Upper lobe of right lung (tissue), 1 donor: ENCODE results near the gene HMCN1. TPM values are rescaled to one million over a fixed set of nuclear protein-coding genes. Genes with fewer than 3 reads are reported as not detected.
A peak's percentile ranks its signal among the peaks of the same experiment; 100 is the strongest.

ENCODE experiments used
- ATAC-seq: fragments of 200-7000 bp; cut with Tn5 transposase; one replicate; pipeline ENCODE4 v1.9.1; 2020; ENCODE audit warnings: mild to moderate bottlenecking, moderate library complexity
- DNase-seq: peaks from one replicate; pipeline ENCODE4 v3.0.0-alpha.2; 2020
- H3K27ac ChIP-seq: fragments of 200-600 bp; one replicate; pipeline ENCODE4 v1.8.0; 2022
- H3K27me3 ChIP-seq: fragments of 200-600 bp; one replicate; pipeline ENCODE4 v1.8.0; 2022; ENCODE audit warnings: mild to moderate bottlenecking
- H3K36me3 ChIP-seq: fragments of 200-600 bp; one replicate; pipeline ENCODE4 v1.8.0; 2022
- H3K4me1 ChIP-seq: fragments of 200-600 bp; one replicate; pipeline ENCODE4 v1.8.0; 2022
- H3K4me3 ChIP-seq: fragments of 200-600 bp; one replicate; pipeline ENCODE4 v1.8.0; 2022; ENCODE audit warnings: mild to moderate bottlenecking
- H3K9me3 ChIP-seq: fragments of 200-600 bp; one replicate; pipeline ENCODE4 v1.8.0; 2022
- intact Hi-C: fragments of 100-400 bp; cut with DNase I; formaldehyde crosslinking; loops from one replicate; pipeline ENCODE4 v1.11.0; 2022
- total RNA-seq: library from RNA; stranded (reverse); fragmentation: NEBNext Ultra II Directional; extraction: Animal tissue kit (Norgen Biotek cat#: 25700); gene quantifications from one replicate; pipeline ENCODE4 v1.2.1, GENCODE V29; 2021
- TF ChIP-seq, protein P1 (sequence below): fragments of 200-600 bp; IDR thresholded peaks from one replicate; pipeline ENCODE4 v1.8.0; 2022; ENCODE audit warnings: antibody characterized with exemption
- donor health status: DM: no; HTN: yes; CAD: no; lungs with severe emphysema.

Gene HMCN1
- total RNA-seq, 1 donor from 2014 or later: 45.4 TPM

GRCh38 chr1:186142916-186143315 is 408.7 kb downstream of the HMCN1 start:
- Histone ChIP-seq H3K4me3 (no peak overlapping the region), H3K9me3 (no peaks in the 10 kb centered on the region), H3K27ac (no peak overlapping the region), H3K36me3 (peaks cover 8% of the 10 kb centered on the region), H3K4me1 (no peaks in the 10 kb centered on the region), H3K27me3 (no peaks in the 10 kb centered on the region)
- TF ChIP-seq, protein P1, sequence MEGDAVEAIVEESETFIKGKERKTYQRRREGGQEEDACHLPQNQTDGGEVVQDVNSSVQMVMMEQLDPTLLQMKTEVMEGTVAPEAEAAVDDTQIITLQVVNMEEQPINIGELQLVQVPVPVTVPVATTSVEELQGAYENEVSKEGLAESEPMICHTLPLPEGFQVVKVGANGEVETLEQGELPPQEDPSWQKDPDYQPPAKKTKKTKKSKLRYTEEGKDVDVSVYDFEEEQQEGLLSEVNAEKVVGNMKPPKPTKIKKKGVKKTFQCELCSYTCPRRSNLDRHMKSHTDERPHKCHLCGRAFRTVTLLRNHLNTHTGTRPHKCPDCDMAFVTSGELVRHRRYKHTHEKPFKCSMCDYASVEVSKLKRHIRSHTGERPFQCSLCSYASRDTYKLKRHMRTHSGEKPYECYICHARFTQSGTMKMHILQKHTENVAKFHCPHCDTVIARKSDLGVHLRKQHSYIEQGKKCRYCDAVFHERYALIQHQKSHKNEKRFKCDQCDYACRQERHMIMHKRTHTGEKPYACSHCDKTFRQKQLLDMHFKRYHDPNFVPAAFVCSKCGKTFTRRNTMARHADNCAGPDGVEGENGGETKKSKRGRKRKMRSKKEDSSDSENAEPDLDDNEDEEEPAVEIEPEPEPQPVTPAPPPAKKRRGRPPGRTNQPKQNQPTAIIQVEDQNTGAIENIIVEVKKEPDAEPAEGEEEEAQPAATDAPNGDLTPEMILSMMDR: no peak
- DNase-seq (no peak), ATAC-seq (no peak)
- intact Hi-C loops: no loop called here

- Histone ChIP-seq H3K36me3 (peaks cover 5% of the 10 kb centered on the region), H3K4me1 (no peaks in the 10 kb centered on the region), H3K4me3 (no peak overlapping the region), H3K27me3 (no peaks in the 10 kb centered on the region), H3K27ac (no peak overlapping the region), H3K9me3 (no peaks in the 10 kb centered on the region)
- no peak for DNase-seq
- ATAC-seq: no peak
- intact Hi-C loops: no loop called here
- TF ChIP-seq, protein P1: no peak
These were observed 409.3 kb downstream of the HMCN1 start for GRCh38 chr1:186143481-186143880.

DNA sequence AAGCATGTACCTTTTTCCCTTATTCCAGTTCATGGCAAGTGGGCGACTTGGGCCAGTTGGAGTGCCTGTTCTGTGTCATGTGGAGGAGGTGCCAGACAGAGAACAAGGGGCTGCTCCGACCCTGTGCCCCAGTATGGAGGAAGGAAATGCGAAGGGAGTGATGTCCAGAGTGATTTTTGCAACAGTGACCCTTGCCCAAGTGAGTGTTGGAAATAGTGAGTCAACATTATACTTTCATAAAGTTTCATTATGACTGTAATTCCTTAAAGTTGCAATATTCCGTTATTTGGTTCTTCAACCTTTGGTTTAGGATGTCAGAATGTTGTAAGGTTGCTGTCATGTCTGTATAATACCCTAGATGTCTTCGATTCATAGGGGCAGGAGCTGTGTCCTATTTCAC is 410.3 kb downstream of the HMCN1 start:
- DNase-seq: no peak
- TF ChIP-seq, protein P1: no peak
- H3K4me1 ChIP-seq: no peaks in the 10 kb centered on the region
- intact Hi-C loops: no loop called here
- no peaks in the 10 kb centered on the region for H3K27me3 ChIP-seq
- H3K36me3 ChIP-seq: peaks cover 5% of the 10 kb centered on the region
- H3K27ac ChIP-seq: no peak overlapping the region
- no peaks in the 10 kb centered on the region for H3K9me3 ChIP-seq
- H3K4me3 ChIP-seq: no peak overlapping the region
- peak; percentile 43 for ATAC-seq

GRCh38 chr1:186146974-186147373 is 412.8 kb downstream of the HMCN1 start:
- TF ChIP-seq, protein P1: no peak
- intact Hi-C loops: no loop called here
- H3K27me3 ChIP-seq: no peaks in the 10 kb centered on the region
- H3K27ac ChIP-seq: no peak overlapping the region
- no peak overlapping the region for H3K4me3 ChIP-seq
- DNase-seq: no peak
- H3K9me3 ChIP-seq: no peaks in the 10 kb centered on the region
- peak; percentile 69 for ATAC-seq
- peaks cover 5% of the 10 kb centered on the region for H3K36me3 ChIP-seq
- no peaks in the 10 kb centered on the region for H3K4me1 ChIP-seq

- Histone ChIP-seq H3K27ac (no peak overlapping the region), H3K27me3 (no peaks in the 10 kb centered on the region), H3K4me3 (no peak overlapping the region), H3K9me3 (no peaks in the 10 kb centered on the region), H3K36me3 (peaks cover 7% of the 10 kb centered on the region), H3K4me1 (no peaks in the 10 kb centered on the region)
- TF ChIP-seq, protein P1: no peak
- no peak for DNase-seq
- ATAC-seq: no peak
- intact Hi-C loops: no loop called here
These were observed 415.4 kb downstream of the HMCN1 start for GRCh38 chr1:186149591-186149990.

- ATAC-seq (no peak), DNase-seq (no peak)
- Histone ChIP-seq H3K9me3 (no peaks in the 10 kb centered on the region), H3K36me3 (peaks cover 3% of the 10 kb centered on the region), H3K27me3 (no peaks in the 10 kb centered on the region), H3K27ac (no peak overlapping the region), H3K4me1 (no peaks in the 10 kb centered on the region), H3K4me3 (no peak overlapping the region)
- intact Hi-C loops: no loop called here
- TF ChIP-seq, protein P1: no peak
These were observed 418.0 kb downstream of the HMCN1 start for GRCh38 chr1:186152227-186152619.
